ENCODE results near the gene PKM.

PKM gene

GRCh38 chr15:72155635-72156616 lies 75.1 kb downstream of the PKM start:
- peak; percentile 85 for DNase-seq (ENCODE audit: low spot score)

- peak; percentile 21 for DNase-seq (ENCODE audit: low spot score)
These were observed 75.9 kb downstream of the PKM start for GRCh38 chr15:72155003-72155621.

DNA sequence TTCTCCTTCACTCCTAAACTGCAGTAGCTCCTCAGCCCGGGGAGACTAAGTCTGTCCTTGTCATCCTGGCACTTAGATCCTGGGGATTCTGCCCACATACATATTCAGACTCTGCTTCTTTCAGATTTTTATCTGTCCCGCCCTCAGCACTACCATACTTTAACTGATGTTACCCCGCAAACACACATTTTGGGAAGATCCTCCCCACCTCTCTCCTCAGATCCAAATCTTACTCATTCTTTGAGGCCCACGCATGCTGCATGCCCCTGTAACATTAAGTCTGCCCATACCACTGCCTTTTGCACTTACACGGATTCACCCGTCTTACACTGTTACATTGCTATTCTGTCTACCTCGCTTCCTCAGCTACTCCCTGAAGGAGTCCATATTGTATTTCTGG lies 76.7 kb downstream of the PKM start:
- DNase-seq (ENCODE audit: low spot score) = no peak

DNA sequence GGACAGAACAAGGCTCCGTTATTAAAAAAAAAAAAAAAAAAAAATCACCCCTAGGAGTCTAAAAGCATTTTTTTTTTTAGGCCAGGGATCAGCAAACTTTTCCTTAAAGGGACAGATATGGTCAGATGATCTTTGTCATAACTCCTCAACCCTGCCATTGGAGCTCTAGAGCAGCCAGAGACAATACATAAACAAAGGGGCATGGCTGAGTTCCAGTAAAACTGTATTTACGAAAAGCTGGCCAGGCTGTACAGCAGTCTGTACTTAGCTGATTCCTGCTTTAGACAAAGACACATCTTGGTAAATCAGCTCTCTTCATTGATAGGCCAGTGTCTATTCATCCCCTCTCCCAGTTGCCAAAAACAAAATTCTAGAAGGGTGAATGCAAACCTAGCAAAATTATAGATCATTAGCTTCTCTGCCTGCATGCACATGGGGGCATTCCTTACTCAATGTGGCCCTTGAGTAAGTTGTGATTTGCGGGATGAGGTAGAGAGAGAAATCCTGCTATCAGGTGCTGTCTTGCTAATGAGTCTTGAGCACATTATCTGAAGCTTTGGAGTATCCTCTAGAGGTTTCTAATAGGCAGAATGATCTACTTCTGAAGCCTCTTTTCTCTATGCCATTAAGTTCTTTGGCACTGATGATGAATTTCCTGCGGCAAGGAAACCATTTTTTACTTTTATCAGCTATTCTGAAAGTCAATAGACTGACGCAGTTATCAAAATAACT lies 77.6 kb downstream of the PKM start:
- DNase-seq (ENCODE audit: low spot score) = no peak

All from AG08395 (cell line).